ENCODE measurements around the gene BRAF. TPM values are rescaled to one million over a fixed set of nuclear protein-coding genes. Genes with fewer than 3 reads are reported as not detected.

The BRAF gene
- total and polyA plus RNA-seq, 2 donors (not counting 3 experiments of a cell fraction or from before 2014, with no cell fraction given): 6.6 to 26.2 TPM

DNA sequence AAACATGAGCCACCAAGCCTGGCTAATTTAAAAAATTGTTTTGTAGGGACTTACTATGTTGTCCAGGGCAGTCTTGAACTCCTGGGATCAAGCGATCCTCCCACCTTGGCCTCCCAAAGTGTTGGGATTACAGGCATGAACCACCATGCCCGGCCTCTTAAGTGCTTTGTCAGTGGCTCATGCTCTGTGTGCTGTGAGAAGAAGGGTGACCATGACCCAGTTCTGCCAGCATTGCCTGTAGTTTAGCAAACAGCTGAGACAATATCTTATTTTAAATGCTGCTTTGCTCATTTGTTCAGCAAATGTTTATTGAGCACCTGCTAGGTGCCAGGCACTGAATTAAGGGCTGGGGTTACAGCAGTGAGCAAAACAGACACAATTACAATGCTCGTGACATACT lies 243.0 kb downstream of the BRAF start:
- no peak overlapping the region for H3K4me2 ChIP-seq (ENCODE audit: insufficient read depth, low read length)
- H3K9ac ChIP-seq (replicated peaks; ENCODE audit: extremely low read depth, insufficient read depth, low read length): no peak overlapping the region
- POLR2A ChIA-PET: no interaction called here
- H3K9me1 ChIP-seq (replicated peaks; ENCODE audit: control insufficient read depth, extremely low read depth, insufficient read depth, low read length): no peaks in the 10 kb centered on the region
- DNase-seq (ENCODE audit: low read depth, low spot score): no peak
- H2AFZ ChIP-seq (ENCODE audit: low read depth, low read length): no peak overlapping the region
- H3K27ac ChIP-seq (ENCODE audit: insufficient read depth, low read depth, low read length): no peak overlapping the region
- no peak overlapping the region for H3K4me3 ChIP-seq (replicated peaks in 1 of 3; ENCODE audit: insufficient read depth in 1 of 3, low read depth in 1 of 3, low read length in 3 of 3)
- H3K79me2 ChIP-seq (ENCODE audit: control insufficient read depth, insufficient read depth, low read length): no peaks in the 10 kb centered on the region
- CTCF ChIA-PET: interaction anchor here (1.0 kb wide), 1 partner anchor 1056 kb away, joined by 3 read pairs; the partner anchor contains the start of gene SSBP1
- FAIRE-seq: no peak
- intact Hi-C loops (cut with micrococcal nuclease) (no loop called here), dilution Hi-C loops (cut with MboI; ENCODE audit: extremely low pct_ligation_motif_present, low sequenced_read_pairs) (no loop called here)
- H3K4me1 ChIP-seq (ENCODE audit: control insufficient read depth, extremely low read depth, insufficient read depth, low read length): no peaks in the 10 kb centered on the region
- H3K9me3 ChIP-seq (replicated peaks; ENCODE audit: control insufficient read depth, insufficient read depth, low read length): no peaks in the 10 kb centered on the region
- TF ChIP-seq, protein P1, sequence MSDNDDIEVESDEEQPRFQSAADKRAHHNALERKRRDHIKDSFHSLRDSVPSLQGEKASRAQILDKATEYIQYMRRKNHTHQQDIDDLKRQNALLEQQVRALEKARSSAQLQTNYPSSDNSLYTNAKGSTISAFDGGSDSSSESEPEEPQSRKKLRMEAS (IDR thresholded peaks at IDR 0.05; ENCODE audit: insufficient read depth, insufficient read length): no peak
- TF ChIP-seq MYC (IDR thresholded peaks at IDR 0.05; ENCODE audit: low read depth, low read length): no peak
- TF ChIP-seq POLR2AphosphoS5 (IDR thresholded peaks at IDR 0.05; ENCODE audit: insufficient read depth, low read depth, low read length): no peak
- no peak for TF ChIP-seq EZH2 (IDR thresholded peaks at IDR 0.05; ENCODE audit: borderline replicate concordance, low read depth, low read length, severe bottlenecking)
- TF ChIP-seq GATA2 (IDR thresholded peaks at IDR 0.05; ENCODE audit: insufficient read depth, insufficient read length, low read depth, low read length): no peak
- TF ChIP-seq JUN (IDR thresholded peaks at IDR 0.05; ENCODE audit: borderline replicate concordance, insufficient read depth, insufficient read length, low read depth): no peak
- TF ChIP-seq POLR2A (IDR thresholded peaks at IDR 0.05; ENCODE audit: low read depth, low read length): no peak
- TF ChIP-seq, protein P2, sequence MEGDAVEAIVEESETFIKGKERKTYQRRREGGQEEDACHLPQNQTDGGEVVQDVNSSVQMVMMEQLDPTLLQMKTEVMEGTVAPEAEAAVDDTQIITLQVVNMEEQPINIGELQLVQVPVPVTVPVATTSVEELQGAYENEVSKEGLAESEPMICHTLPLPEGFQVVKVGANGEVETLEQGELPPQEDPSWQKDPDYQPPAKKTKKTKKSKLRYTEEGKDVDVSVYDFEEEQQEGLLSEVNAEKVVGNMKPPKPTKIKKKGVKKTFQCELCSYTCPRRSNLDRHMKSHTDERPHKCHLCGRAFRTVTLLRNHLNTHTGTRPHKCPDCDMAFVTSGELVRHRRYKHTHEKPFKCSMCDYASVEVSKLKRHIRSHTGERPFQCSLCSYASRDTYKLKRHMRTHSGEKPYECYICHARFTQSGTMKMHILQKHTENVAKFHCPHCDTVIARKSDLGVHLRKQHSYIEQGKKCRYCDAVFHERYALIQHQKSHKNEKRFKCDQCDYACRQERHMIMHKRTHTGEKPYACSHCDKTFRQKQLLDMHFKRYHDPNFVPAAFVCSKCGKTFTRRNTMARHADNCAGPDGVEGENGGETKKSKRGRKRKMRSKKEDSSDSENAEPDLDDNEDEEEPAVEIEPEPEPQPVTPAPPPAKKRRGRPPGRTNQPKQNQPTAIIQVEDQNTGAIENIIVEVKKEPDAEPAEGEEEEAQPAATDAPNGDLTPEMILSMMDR (IDR thresholded peaks at IDR 0.05; ENCODE audit: extremely low read depth in 1 of 2, insufficient read depth in 1 of 2, low read depth in 1 of 2, low read length in 2 of 2): no peak
- TF ChIP-seq FOS (IDR thresholded peaks at IDR 0.05; ENCODE audit: borderline replicate concordance, insufficient read depth, low read length): no peak
- BruUV-seq (replicated peaks): no TSS peak
- H4K20me1 ChIP-seq (replicated peaks; ENCODE audit: control insufficient read depth, extremely low read depth, insufficient read depth, low read length): no peaks in the 10 kb centered on the region
- peaks cover 0 to 8% of the 10 kb centered on the region in 2 experiments for H3K36me3 ChIP-seq (ENCODE audit: control insufficient read depth in 2 of 2, extremely low read depth in 1 of 2, insufficient read depth in 2 of 2, low read length in 2 of 2)
- no peaks in the 10 kb centered on the region for H3K27me3 ChIP-seq (ENCODE audit: control insufficient read depth in 2 of 2, insufficient read depth in 2 of 2, low read length in 2 of 2)

Measured in endothelial cell of umbilical vein (primary cell).